ENCODE results near the gene JPH2.

Gene JPH2

GRCh38 chr20:44099832-44100231 is 87.2 kb downstream of the JPH2 start:
- H3K4me3 ChIP-seq (replicated peaks; ENCODE audit: low read depth, low read length) = no peak overlapping the region
- TF ChIP-seq, protein P1, sequence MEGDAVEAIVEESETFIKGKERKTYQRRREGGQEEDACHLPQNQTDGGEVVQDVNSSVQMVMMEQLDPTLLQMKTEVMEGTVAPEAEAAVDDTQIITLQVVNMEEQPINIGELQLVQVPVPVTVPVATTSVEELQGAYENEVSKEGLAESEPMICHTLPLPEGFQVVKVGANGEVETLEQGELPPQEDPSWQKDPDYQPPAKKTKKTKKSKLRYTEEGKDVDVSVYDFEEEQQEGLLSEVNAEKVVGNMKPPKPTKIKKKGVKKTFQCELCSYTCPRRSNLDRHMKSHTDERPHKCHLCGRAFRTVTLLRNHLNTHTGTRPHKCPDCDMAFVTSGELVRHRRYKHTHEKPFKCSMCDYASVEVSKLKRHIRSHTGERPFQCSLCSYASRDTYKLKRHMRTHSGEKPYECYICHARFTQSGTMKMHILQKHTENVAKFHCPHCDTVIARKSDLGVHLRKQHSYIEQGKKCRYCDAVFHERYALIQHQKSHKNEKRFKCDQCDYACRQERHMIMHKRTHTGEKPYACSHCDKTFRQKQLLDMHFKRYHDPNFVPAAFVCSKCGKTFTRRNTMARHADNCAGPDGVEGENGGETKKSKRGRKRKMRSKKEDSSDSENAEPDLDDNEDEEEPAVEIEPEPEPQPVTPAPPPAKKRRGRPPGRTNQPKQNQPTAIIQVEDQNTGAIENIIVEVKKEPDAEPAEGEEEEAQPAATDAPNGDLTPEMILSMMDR (IDR thresholded peaks at IDR 0.05; ENCODE audit: low read depth, low read length, missing control alignments) = no peak
- DNase-seq (ENCODE audit: extremely low read depth, low read depth) = no peak

- DNase-seq (ENCODE audit: extremely low read depth, low read depth) = no peak
- TF ChIP-seq, protein P1 (IDR thresholded peaks at IDR 0.05; ENCODE audit: low read depth, low read length, missing control alignments) = no peak
- H3K4me3 ChIP-seq (replicated peaks; ENCODE audit: low read depth, low read length) = no peak overlapping the region
These were observed 88.3 kb downstream of the JPH2 start for GRCh38 chr20:44098657-44099056.

- TF ChIP-seq, protein P1 (IDR thresholded peaks at IDR 0.05; ENCODE audit: low read depth, low read length, missing control alignments) = no peak
- H3K4me3 ChIP-seq (replicated peaks; ENCODE audit: low read depth, low read length) = no peak overlapping the region
- no peak for DNase-seq (ENCODE audit: extremely low read depth, low read depth)
These were observed 88.7 kb downstream of the JPH2 start for GRCh38 chr20:44098256-44098630.

GRCh38 chr20:44097521-44098255 is 89.3 kb downstream of the JPH2 start:
- no peak for DNase-seq (ENCODE audit: extremely low read depth, low read depth)
- H3K4me3 ChIP-seq (replicated peaks; ENCODE audit: low read depth, low read length) = no peak overlapping the region
- TF ChIP-seq, protein P1 (IDR thresholded peaks at IDR 0.05; ENCODE audit: low read depth, low read length, missing control alignments) = no peak

- H3K4me3 ChIP-seq (replicated peaks; ENCODE audit: low read depth, low read length) = no peak overlapping the region
- no peak for DNase-seq (ENCODE audit: extremely low read depth, low read depth)
- TF ChIP-seq, protein P1 (IDR thresholded peaks at IDR 0.05; ENCODE audit: low read depth, low read length, missing control alignments) = no peak
These were observed 91.2 kb downstream of the JPH2 start for GRCh38 chr20:44095831-44096230.

- TF ChIP-seq, protein P1 (IDR thresholded peaks at IDR 0.05; ENCODE audit: low read depth, low read length, missing control alignments) = no peak
- no peak for DNase-seq (ENCODE audit: extremely low read depth, low read depth)
- no peak overlapping the region for H3K4me3 ChIP-seq (replicated peaks; ENCODE audit: low read depth, low read length)
These were observed 93.8 kb downstream of the JPH2 start for GRCh38 chr20:44093249-44093582.
